HUES6 (cell line): ENCODE results near the gene FLYWCH1.

ENCODE experiments used
- H3K27ac ChIP-seq: 2 replicates; pipeline ENCODE4 v1.7.0; 2013; ENCODE audit warnings: low read depth, mild to moderate bottlenecking, low read length, inconsistent platforms
- H3K27me3 ChIP-seq: 2 replicates; pipeline ENCODE4 v1.6.1; 2013; ENCODE audit warnings: low read length; ENCODE audit not compliant: control insufficient read depth, insufficient read depth
- H3K36me3 ChIP-seq: 2 replicates; pipeline ENCODE4 v1.6.1; 2013; ENCODE audit warnings: low read length; ENCODE audit not compliant: control insufficient read depth, insufficient read depth
- H3K4me1 ChIP-seq: 2 replicates; pipeline ENCODE4 v1.6.1; 2013; ENCODE audit warnings: low read length; ENCODE audit not compliant: control insufficient read depth, insufficient read depth
- H3K4me3 ChIP-seq: 2 replicates; pipeline ENCODE4 v1.5.1; 2013; ENCODE audit warnings: low read depth, low read length
- H3K9ac ChIP-seq: one replicate; pipeline ENCODE4 v1.6.1; 2013; ENCODE audit warnings: mild to moderate bottlenecking, low read length
- H3K9me3 ChIP-seq: 2 replicates; pipeline ENCODE4 v1.6.1; 2013; ENCODE audit warnings: low read depth, low read length; ENCODE audit not compliant: control insufficient read depth, insufficient read depth

FLYWCH1 gene

DNA sequence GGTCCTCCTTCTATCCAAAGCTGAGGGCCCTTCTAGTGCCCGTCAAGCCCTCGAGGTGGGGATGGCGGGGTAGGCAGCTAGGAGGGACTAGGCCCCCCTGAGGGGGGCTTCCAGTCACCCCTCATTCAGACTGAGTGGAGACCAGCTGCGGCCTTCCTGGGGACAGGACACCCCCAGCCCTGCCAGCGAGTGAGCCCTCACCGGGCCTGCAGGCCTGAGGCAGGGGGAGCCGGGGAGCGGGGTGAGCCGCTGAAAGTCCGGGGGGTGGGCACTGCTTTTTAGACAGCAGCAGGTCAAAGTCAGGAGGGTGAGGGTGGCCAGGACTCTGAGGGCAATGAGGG, 43.7 kb downstream of the FLYWCH1 start:
- H3K4me1 ChIP-seq = peaks cover 28% of the 10 kb centered on the region
- H3K9me3 ChIP-seq = no peaks in the 10 kb centered on the region
- no peak overlapping the region for H3K27ac ChIP-seq
- H3K36me3 ChIP-seq = no peaks in the 10 kb centered on the region
- no peak overlapping the region for H3K9ac ChIP-seq
- H3K27me3 ChIP-seq = no peaks in the 10 kb centered on the region
- H3K4me3 ChIP-seq = no peak overlapping the region

- Histone ChIP-seq H3K36me3 (no peaks in the 10 kb centered on the region), H3K4me3 (no peak overlapping the region), H3K27me3 (no peaks in the 10 kb centered on the region), H3K9ac (peak overlapping the region; percentile 53), H3K27ac (no peak overlapping the region), H3K4me1 (peaks cover 28% of the 10 kb centered on the region), H3K9me3 (no peaks in the 10 kb centered on the region)
These were observed 44.2 kb downstream of the FLYWCH1 start for GRCh38 chr16:2955779-2956578.

- Histone ChIP-seq H3K27me3 (no peaks in the 10 kb centered on the region), H3K27ac (no peak overlapping the region), H3K4me1 (peaks cover 28% of the 10 kb centered on the region), H3K9me3 (no peaks in the 10 kb centered on the region), H3K9ac (no peak overlapping the region), H3K4me3 (no peak overlapping the region), H3K36me3 (no peaks in the 10 kb centered on the region)
These were observed 44.8 kb downstream of the FLYWCH1 start for GRCh38 chr16:2956579-2956956.

DNA sequence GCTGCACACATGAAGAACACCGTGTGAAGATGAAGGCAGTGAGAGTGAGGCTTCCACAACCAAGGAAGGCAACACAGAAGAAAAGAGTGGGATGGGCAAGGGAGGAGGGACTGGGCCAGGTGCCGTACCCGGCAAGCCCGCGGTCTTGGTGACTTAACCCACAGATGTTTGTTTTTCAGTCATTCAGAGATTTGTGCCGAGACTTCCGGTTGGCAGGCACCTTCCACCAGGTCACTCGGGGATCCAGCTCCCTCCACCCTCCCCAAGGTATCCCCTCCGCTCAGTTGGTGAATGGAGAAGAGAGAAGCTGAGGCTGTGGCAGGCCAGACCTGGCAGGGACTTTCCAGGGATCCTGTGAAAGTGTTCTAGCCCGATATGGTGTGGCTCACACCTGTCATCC, 47.5 kb downstream of the FLYWCH1 start:
- Histone ChIP-seq H3K9ac (no peak overlapping the region), H3K4me3 (no peak overlapping the region), H3K9me3 (no peaks in the 10 kb centered on the region), H3K27ac (no peak overlapping the region), H3K36me3 (no peaks in the 10 kb centered on the region), H3K4me1 (peaks cover 37% of the 10 kb centered on the region), H3K27me3 (peaks cover 9% of the 10 kb centered on the region)

GRCh38 chr16:2960183-2961010, 48.7 kb downstream of the FLYWCH1 start:
- H3K9me3 ChIP-seq = no peaks in the 10 kb centered on the region
- H3K9ac ChIP-seq = no peak overlapping the region
- H3K27me3 ChIP-seq = peaks cover 9% of the 10 kb centered on the region
- H3K36me3 ChIP-seq = no peaks in the 10 kb centered on the region
- H3K27ac ChIP-seq = no peak overlapping the region
- no peak overlapping the region for H3K4me3 ChIP-seq
- H3K4me1 ChIP-seq = peaks cover 25% of the 10 kb centered on the region

DNA sequence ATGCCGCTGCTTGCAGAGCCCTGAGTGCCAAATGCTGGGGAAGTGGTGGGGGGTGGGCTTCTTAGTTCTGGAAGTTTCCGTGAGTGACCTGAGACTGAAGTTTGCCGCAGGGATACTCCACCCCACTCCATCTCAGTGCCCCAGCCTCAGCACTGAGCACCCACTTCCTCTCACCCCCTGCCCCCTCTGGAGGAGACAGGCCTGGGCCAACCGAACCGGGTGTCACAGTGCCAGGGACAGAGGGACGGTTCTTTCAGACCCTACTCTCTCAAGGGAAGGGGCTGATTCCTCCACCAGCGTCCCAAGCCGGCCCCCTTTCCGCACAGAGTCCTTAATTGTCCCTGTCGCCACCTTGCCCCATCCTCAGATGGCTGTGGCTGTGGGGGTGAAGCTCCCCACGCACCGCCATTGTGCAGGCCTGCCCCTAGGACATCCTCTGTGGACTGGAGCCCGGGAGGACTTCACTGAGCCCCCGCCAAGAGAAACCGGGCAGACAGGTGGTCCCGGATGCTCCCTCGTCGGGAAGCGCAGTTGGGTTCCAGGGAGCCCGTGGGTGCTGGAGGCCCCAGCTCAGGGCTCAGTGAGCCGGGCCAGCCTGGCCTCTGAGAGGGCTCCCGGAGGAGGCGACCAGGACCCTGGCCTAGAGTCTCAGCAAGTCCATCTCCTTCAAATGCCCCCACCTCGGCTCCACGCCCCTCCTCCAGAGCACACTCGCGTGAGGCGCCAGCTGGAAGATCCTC, 50.8 kb downstream of the FLYWCH1 start:
- no peak overlapping the region; the same call in 1 of the 2 replicates for H3K27ac ChIP-seq
- H3K27me3 ChIP-seq = peaks cover 26% of the 10 kb centered on the region
- peak overlapping the region; percentile 91 for H3K4me3 ChIP-seq
- no peaks in the 10 kb centered on the region for H3K9me3 ChIP-seq
- H3K9ac ChIP-seq = peak overlapping the region; percentile 54
- no peaks in the 10 kb centered on the region for H3K36me3 ChIP-seq
- peaks cover 12% of the 10 kb centered on the region for H3K4me1 ChIP-seq

- H3K9ac ChIP-seq = peak overlapping the region; percentile 88
These were observed 51.5 kb downstream of the FLYWCH1 start for GRCh38 chr16:2963074-2963722.

GRCh38 chr16:2963723-2964474, 52.2 kb downstream of the FLYWCH1 start, which contains the start of gene KREMEN2:
Gene KREMEN2 (plus strand): TSS chr16:2964275. CDS start chr16:2964521, 246 bp downstream.
- peak within 1 kb of the TSS; percentile 12; the same call in 1 of the 2 replicates for H3K27ac ChIP-seq
- H3K27me3 ChIP-seq = peaks cover 38% of the 10 kb centered on the region
- peaks cover 19% of the 10 kb centered on the region for H3K4me1 ChIP-seq

More at GRCh38 chr16:2963074-2963722, 51.5 kb downstream of the FLYWCH1 start:
- Histone ChIP-seq H3K27ac (peak overlapping the region; percentile 12; the same call in 1 of the 2 replicates), H3K27me3 (peaks cover 33% of the 10 kb centered on the region), H3K4me3 (peak overlapping the region; percentile 91), H3K4me1 (peaks cover 14% of the 10 kb centered on the region), H3K36me3 (no peaks in the 10 kb centered on the region), H3K9me3 (no peaks in the 10 kb centered on the region)

GRCh38 chr16:2964475-2965336, 53.0 kb downstream of the FLYWCH1 start:
- H3K4me3 ChIP-seq = peak overlapping the region; percentile 91
- no peaks in the 10 kb centered on the region for H3K36me3 ChIP-seq
- H3K4me1 ChIP-seq = peaks cover 19% of the 10 kb centered on the region
- H3K27me3 ChIP-seq = peaks cover 38% of the 10 kb centered on the region
- no peak overlapping the region for H3K27ac ChIP-seq
- H3K9ac ChIP-seq = peak overlapping the region; percentile 25
- no peaks in the 10 kb centered on the region for H3K9me3 ChIP-seq

More at GRCh38 chr16:2963723-2964474, 52.2 kb downstream of the FLYWCH1 start, which contains the start of gene KREMEN2:
- H3K4me3 ChIP-seq = peak within 1 kb of the TSS; percentile 91
- no peaks in the 10 kb centered on the region for H3K36me3 ChIP-seq
- no peaks in the 10 kb centered on the region for H3K9me3 ChIP-seq
- H3K9ac ChIP-seq = peak within 1 kb of the TSS; percentile 88
